Right ventricle myocardium superior (tissue), 1 donor: ENCODE data around the gene MRPL39. TPM values are rescaled to one million over a fixed set of nuclear protein-coding genes. Genes with fewer than 3 reads are reported as not detected.
"Not testable (repeated sequence)": the region's sequence is repeated elsewhere in the genome, so short reads cannot be mapped to it uniquely, and the experiment has no call there.

ENCODE experiments used
- ATAC-seq: fragments of 200-7000 bp; cut with Tn5 transposase; one replicate; pipeline ENCODE4 v1.9.1; 2020; ENCODE audit warnings: mild to moderate bottlenecking; ENCODE audit not compliant: poor library complexity
- DNase-seq: peaks from one replicate; pipeline ENCODE4 v3.0.0-alpha.2; 2020
- intact Hi-C: fragments of 100-400 bp; cut with DNase I; formaldehyde crosslinking; loops from one replicate; pipeline ENCODE4 v1.11.2; 2022
- long read RNA-seq: library from polyadenylated mRNA; unstranded; transcript quantifications from one replicate; pipeline ENCODE4 v2.0.0, GENCODE V29; 2021
- total RNA-seq: library from RNA; stranded (reverse); fragmentation: NEBNext Ultra II Directional; extraction: Animal tissue kit (Norgen Biotek cat#: 25700); gene quantifications from one replicate; pipeline ENCODE4 v1.2.1, GENCODE V29; 2021
- donor health status: DM: no; HTN: yes; CAD: no; lungs with severe emphysema.

Gene MRPL39
- 56.5 TPM for total RNA-seq
- long read RNA-seq, transcript MRPL39-202 (10 exons, 1,110 nt): major isoform, 59 of 61 reads
- long read RNA-seq, partial matches to known transcripts: 1 of 61 reads
- long read RNA-seq, other reads (novel, unspliced or antisense): 1 of 61 reads

- intact Hi-C loops: loop anchor here (1.0 to 10.0 kb wide), 2 partner anchors 101 to 197 kb away; no protein-coding TSS in a partner anchor
- peak; percentile 99 for ATAC-seq
- DNase-seq: peak; percentile 93
These were observed at the start of gene MRPL39 for GRCh38 chr21:25607151-25608043. Gene MRPL39, minus strand, starts transcription at chr21:25607481. Its CDS starts 6 bp downstream, at chr21:25607475.

- intact Hi-C loops: no loop called here
- no peak for DNase-seq
- ATAC-seq: no peak
These were observed 49.1 kb upstream of the MRPL39 start for GRCh38 chr21:25656412-25656811.

- no peak for ATAC-seq
- intact Hi-C loops: no loop called here
- DNase-seq: no peak
These were observed 41.9 kb upstream of the MRPL39 start for GRCh38 chr21:25649146-25649545.

GRCh38 chr21:25647647-25648046 lies 40.4 kb upstream of the MRPL39 start:
- intact Hi-C loops: no loop called here
- ATAC-seq: no peak

GRCh38 chr21:25646474-25646873 lies 39.2 kb upstream of the MRPL39 start:
- intact Hi-C loops: no loop called here
- DNase-seq: no peak

More at GRCh38 chr21:25647647-25648046, 40.4 kb upstream of the MRPL39 start:
- DNase-seq: no peak

GRCh38 chr21:25643486-25643885 lies 36.2 kb upstream of the MRPL39 start:
- intact Hi-C loops: no loop called here
- no peak for DNase-seq
- no peak for ATAC-seq

More at GRCh38 chr21:25646474-25646873, 39.2 kb upstream of the MRPL39 start:
- no peak for ATAC-seq

- ATAC-seq: no peak
- no peak for DNase-seq
- intact Hi-C loops: no loop called here
These were observed 33.6 kb upstream of the MRPL39 start for GRCh38 chr21:25640943-25641292.

GRCh38 chr21:25640202-25640942 lies 33.1 kb upstream of the MRPL39 start:
- ATAC-seq (peak; percentile 57), DNase-seq (peak; percentile 50)
- intact Hi-C loops: no loop called here

- DNase-seq (peak; percentile 71), ATAC-seq (peak; percentile 87)
- intact Hi-C loops: no loop called here
These were observed 32.4 kb upstream of the MRPL39 start for GRCh38 chr21:25639551-25640201.

GRCh38 chr21:25638660-25639550 lies 31.6 kb upstream of the MRPL39 start, which contains the start of gene JAM2:
Gene JAM2, plus strand, starts transcription at chr21:25639258. Its CDS starts 564 bp downstream, at chr21:25639822.
- DNase-seq (peak; percentile 63), ATAC-seq (peak; percentile 77)
- intact Hi-C loops: no loop called here

- intact Hi-C loops: no loop called here
- DNase-seq: no peak
- no peak for ATAC-seq
These were observed 30.8 kb upstream of the MRPL39 start for GRCh38 chr21:25637851-25638659.

- intact Hi-C loops: no loop called here
- ATAC-seq (no peak), DNase-seq (no peak)
These were observed 29.4 kb upstream of the MRPL39 start for GRCh38 chr21:25636727-25637126.

GRCh38 chr21:25635310-25635709 lies 28.0 kb upstream of the MRPL39 start:
- DNase-seq (no peak), ATAC-seq (no peak)
- intact Hi-C loops: no loop called here

GRCh38 chr21:25632296-25632695 lies 25.0 kb upstream of the MRPL39 start:
- intact Hi-C loops: no loop called here
- DNase-seq (no peak), ATAC-seq (no peak)

GRCh38 chr21:25626757-25627156 lies 19.5 kb upstream of the MRPL39 start:
- ATAC-seq: peak; percentile 22
- no peak for DNase-seq
- intact Hi-C loops: no loop called here

- intact Hi-C loops, ATAC-seq, DNase-seq: not testable (repeated sequence)
These were observed 18.7 kb upstream of the MRPL39 start for GRCh38 chr21:25625776-25626555.
